GM18526 (cell line): ENCODE data around the gene P2RX2.

Source experiments
- POLR2A ChIP-seq: IDR thresholded peaks from 3 replicates; pipeline ENCODE4 v1.6.1; 2011; ENCODE audit not compliant: insufficient read length; ENCODE audit errors: extremely low read depth

Gene P2RX2

GRCh38 chr12:132580701-132581292 lies 37.8 kb upstream of the P2RX2 start:
- no peak for TF ChIP-seq POLR2A

DNA sequence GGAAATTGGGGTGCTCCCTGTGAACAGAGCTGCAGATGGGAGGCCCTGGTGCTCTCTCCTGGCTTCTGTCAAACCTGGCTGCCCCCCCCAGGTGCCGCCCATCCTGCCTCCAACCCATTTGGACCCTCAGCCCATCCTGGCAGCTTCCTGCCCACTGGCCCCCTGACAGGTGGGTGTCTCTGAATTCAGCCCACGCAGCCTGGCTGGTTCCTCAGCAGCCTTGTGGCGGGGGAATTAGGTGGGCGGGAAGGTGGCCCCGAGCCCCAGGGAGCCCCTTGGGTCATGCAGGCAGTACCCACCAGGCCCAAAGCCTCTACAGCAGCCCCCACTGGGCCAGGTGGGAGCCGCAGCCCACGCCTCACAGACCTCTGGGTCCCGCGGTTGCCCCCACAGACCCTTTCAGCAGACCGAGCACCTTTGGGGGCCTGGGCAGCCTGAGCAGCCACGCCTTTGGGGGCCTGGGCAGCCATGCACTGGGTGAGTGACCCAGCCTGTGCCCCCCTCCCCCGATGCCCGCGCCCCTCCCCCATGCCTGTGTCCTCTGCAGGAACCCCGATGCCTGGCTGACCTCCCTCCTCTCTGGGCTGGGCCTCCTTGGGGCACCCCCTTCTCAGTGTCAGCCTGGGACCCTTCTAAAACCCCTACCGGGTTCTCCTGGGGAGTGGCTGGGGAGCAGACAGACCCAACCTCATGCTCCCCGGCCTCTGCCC lies 37.1 kb upstream of the P2RX2 start:
- TF ChIP-seq POLR2A = no peak

GRCh38 chr12:132582058-132582420 lies 36.5 kb upstream of the P2RX2 start:
- TF ChIP-seq POLR2A = no peak

DNA sequence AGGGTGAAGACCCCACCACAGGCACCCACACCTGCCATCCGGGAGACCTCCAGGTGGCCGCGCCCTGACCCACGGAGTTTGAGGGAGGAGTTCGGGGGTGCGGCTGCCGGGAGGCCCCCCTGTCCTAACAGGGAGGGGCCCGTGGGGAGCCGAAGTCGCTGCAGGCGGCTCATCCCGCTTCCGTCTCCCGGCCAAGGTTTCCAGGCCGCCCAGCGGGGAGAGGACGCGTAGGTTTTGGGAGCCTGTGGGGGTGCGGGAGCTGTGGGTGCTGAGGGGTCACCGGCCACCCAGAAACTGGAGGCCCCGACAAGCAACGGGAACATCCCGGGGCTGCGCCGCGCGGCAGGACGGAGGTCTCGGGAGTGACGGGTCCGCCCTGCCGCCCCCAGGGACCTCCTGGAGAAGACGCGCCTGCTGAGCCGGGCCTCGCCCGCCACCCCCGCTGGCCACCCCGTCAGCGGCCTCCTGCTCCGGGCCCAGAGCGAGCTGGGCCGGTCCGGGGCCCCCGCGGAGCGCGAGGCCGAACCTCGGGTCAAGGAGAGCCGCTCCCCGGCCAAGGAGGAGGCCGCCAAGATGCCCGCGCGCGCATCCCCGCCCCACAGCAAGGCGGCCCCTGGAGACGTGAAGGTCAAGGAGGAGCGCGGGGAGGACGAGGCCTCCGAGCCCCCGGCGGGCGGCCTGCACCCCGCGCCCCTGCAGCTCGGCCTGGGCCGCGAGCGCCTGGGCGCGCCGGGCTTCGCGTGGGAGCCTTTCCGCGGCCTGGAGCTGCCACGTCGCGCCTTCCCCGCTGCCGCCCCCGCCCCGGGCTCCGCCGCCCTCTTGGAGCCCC lies 35.8 kb upstream of the P2RX2 start:
- TF ChIP-seq POLR2A = no peak

GRCh38 chr12:132583411-132583710 lies 35.2 kb upstream of the P2RX2 start:
- TF ChIP-seq POLR2A = no peak

DNA sequence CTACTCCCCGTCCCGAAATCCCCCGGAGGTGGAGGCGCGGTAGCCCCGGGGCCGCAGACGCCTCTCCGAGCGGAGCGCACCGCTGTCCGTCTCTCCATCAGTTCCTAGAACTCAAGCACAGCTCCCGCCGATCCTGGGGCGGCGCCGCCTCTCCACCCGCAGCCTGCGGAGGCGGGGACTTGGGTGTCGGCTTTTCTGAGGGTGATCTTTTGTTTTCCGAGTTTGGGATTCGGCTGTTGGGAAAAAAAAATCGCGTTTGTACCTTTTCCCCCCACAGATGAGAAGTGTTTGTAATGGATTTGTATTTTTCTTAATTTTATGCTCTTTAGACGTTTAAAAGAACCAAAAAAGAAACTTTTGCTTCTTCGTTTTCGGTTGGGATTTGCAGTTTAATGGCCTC lies 34.8 kb upstream of the P2RX2 start:
- TF ChIP-seq POLR2A = no peak

DNA sequence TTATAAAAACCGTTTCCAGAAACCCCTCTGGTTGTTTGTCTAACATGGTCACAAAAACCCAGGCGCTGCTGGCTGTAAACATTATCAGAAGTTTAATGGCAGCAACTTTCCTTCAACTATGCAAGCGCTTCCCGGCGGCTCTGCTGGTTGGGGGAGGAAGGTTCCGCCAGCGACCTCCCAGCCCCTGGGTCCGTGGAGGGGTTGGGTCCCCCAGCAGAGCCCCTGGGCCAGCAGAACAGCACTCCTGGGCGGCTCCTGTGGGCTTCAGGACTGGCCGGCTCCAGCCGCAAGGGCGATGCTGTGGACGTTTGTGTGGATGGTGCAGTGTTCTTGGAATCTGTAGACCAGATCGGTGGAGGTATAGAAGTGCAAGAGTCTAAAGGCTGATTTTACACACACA lies 34.1 kb upstream of the P2RX2 start:
- no peak for TF ChIP-seq POLR2A

GRCh38 chr12:132585177-132585576 lies 33.4 kb upstream of the P2RX2 start:
- TF ChIP-seq POLR2A = no peak

- no peak for TF ChIP-seq POLR2A
These were observed 31.6 kb upstream of the P2RX2 start for GRCh38 chr12:132586929-132587328.

DNA sequence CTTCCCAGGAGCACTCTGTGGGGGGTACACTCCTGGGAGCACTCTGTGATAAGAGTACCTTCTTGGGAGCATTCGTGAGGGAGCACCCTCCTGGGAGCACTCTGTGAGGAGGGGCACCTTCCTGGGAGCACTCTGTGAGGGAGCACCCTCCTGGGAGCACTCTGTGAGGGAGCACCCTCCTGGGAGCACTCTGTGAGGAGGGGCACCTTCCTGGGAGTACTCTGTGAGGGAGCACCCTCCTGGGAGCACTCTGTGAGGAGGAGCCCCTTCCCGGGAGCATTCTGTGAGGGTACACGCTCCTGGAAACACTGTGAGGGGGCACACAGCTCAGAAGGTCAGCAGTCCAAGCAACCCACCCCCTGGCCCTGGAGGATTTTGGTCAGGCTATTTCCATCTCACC lies 30.8 kb upstream of the P2RX2 start:
- no peak for TF ChIP-seq POLR2A

GRCh38 chr12:132588319-132588718 lies 30.3 kb upstream of the P2RX2 start:
- no peak for TF ChIP-seq POLR2A

DNA sequence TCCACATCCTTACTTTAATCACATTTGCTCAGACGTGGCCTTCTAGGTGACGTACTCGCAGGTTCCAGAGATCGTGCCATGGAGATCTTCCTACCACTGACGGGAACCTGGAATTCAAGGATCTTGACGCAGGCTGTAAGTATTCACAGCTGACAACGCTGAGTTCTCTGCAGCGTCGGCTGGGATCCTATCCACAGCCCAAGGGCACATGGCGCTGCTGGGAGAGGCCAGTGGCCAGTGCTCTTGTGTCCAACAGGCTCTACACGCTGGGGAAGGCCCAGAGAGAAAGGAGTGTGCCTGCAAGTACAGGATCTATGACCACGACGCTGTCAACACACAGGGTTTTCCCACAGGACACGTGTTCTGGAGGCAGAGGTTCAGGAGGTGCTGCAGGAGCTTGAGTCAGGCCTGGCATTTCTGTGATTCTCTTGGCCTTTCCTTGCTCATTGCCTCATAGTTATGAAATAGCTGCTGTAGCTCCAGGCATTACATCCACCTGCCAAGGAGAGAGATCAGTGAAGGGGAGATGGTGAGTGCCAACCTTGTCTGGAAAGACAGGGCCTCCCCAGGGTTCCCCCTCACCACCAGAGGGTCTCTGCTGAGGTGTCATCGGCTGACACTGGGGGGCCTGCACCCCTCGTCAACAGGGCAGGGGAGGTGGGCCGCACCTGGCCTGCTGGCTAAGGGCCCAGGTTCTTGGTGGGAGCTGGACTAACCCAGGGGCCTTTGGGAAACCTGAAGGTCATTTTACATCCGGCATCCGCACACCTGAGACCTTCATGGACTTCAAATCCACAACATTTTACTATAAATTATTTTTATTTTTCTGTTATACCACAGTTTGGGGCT lies 29.5 kb upstream of the P2RX2 start:
- TF ChIP-seq POLR2A = no peak

DNA sequence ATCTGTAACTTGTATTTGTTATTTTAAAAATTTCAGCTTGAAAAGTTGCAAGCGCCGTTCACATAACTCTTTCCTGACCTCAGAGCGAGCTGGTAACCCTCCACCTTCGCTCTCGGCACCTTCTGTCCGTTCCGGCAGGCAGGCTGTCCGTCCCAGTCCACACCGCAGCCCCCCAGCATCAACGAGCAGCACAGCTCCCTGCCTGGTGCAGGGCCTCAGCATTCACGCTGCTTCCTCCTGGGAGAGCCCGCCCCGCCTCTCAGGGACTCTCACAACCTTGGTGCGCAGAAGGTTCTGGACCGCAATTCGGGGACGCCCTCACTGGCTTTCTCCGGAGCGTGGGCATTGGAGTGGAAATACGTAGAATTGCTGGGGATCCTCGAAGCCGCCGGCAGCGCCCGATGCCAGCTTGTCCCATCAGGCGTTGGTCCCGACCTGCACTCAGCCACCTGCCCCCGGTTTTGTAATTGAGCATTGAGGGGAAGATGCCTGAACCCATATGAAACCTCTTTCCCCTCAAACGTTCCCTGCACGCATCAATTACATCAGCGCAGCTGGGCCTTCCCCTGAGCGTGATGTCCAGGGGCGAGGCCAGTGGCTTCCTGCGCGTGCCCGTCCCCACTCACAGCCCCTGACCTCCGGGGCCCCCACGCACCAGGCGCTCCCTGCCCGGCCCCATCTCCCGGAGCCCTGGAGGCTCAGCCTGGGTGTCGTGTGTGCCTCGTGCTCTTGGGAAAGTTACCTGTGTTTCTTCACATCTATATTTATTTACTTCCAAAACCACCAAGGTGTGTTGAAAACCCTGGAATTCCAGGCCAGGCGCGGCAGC lies 27.3 kb upstream of the P2RX2 start:
- TF ChIP-seq POLR2A = no peak

DNA sequence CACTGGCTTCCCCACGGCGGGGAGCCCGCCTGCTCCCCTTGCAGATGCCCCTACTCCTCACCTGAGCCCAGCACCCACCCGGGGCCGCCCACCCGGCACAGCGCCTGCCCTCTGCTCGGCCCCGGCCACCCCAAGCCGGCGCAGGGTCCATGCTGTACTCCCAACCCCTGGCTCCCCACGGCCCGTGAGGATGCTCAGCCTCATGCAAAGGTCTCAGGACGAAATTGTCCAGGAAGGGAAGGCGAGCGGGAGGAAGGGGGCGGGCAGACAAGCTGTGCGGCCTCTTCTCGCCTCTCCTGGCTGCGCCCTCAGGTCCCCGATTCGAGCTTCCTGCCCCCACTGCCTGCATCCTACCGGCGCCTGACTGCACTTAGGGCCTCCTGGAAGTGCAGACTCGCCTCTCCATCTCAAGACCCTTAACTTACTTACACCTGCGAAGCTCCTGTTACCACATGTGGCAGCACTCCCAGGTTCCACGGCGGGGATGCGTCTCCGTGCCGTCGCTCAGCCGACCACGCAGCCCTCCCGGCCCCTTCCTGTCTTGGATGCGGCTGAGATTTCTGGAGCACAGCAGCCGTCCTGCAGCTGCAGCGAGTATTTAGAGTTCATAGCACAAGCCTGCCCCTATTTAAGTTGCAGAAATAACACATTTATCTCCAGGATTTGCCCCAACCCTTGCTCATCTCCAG lies 26.1 kb upstream of the P2RX2 start:
- TF ChIP-seq POLR2A = no peak
